ENCODE results near the gene CLCN4.

GRCh38 chrX:10120828-10121227, 35.9 kb upstream of the CLCN4 start:
- TF ChIP-seq GATA2 (IDR thresholded peaks at IDR 0.05; ENCODE audit: low read depth, low read length), result no peak
- no peak for TF ChIP-seq GATA3 (IDR thresholded peaks at IDR 0.05; ENCODE audit: low read depth, low read length)
